Myocyte (in vitro differentiated cells): ENCODE measurements around the gene NOTCH1. TPM values are rescaled to one million over a fixed set of nuclear protein-coding genes. Genes with fewer than 3 reads are reported as not detected.

Experiments used
- DNase-seq: peaks from one replicate; pipeline ENCODE4 v3.0.0-alpha.2; 2012; ENCODE audit warnings: low read depth
- total RNA-seq: library from RNA; depleted of rRNA; stranded (reverse); fragments of >200 nt; gene quantifications from 2 replicates; pipeline ENCODE4 v1.2.3, GENCODE V29; 2014

Gene NOTCH1
- total RNA-seq, 1 donor from 2014 or later: 6.2 TPM

DNA sequence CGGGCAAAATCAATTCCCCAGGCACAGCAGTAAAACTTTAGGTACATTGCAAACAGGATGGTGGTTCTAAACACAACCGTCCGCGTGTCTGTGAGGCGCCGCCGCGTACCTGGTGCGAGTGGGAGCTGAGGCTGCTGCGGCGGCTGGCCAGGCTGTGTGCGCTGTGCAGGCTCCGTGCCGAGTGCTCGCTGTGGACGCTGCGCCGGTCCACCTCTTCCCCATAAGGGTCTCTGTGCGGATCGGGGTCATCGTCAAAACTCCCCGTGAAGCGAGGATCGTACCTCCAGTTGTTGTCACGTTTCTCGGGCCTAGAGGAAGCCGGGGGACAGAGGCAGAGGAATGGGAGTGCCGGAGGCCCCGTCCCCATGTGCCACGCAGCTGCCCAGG lies 79.7 kb downstream of the NOTCH1 start:
- no peak for DNase-seq

DNA sequence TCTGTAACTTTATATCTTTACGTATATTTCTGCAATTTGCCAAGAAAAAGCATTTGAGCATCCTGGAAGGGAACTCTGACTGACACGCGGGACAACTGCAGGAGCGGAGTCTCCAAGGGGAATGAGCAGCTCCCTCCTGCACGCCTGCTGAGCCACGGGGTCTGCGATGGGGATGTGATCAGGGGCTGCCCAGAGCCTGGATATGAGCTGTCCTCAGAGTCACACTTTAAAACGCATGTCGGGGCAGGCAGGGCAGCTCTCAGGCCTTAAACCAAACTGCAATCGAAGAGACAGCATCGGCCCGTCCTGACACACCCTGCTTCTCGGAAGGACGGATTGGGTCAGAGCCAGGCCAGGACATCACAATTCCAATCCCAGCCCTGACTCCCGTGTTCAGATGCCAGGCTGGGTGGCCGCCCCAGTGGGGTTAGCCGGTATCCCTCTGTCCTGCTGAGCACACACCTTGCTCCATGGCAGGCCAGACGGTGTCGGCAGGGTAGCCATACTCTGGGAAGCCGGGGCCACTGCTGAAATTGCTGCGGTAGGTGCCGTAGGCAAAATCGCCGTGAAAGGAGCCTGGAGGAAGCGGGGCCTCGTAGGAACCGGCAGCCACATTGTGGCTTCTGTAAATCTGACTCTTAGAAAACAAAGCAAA lies 80.2 kb downstream of the NOTCH1 start:
- no peak for DNase-seq

DNA sequence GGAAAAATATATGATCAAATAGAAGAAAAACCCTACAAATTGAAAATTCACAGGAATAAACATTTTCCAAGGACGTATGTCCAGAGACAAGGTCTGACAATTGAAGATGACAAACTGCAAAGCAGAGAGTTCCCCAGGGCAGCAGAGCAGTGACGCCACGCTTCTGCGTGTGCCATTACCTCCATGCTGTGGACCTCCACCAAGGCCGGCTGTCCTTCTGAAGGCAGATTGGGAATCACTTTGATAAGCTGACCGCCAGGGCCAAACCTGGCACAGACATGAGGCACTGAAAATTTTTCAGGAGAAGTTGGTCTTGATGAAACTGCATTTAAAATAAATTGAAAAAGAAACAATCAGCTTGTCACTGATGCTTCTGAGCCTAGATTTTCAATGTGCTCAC lies 81.6 kb downstream of the NOTCH1 start:
- no peak for DNase-seq

DNA sequence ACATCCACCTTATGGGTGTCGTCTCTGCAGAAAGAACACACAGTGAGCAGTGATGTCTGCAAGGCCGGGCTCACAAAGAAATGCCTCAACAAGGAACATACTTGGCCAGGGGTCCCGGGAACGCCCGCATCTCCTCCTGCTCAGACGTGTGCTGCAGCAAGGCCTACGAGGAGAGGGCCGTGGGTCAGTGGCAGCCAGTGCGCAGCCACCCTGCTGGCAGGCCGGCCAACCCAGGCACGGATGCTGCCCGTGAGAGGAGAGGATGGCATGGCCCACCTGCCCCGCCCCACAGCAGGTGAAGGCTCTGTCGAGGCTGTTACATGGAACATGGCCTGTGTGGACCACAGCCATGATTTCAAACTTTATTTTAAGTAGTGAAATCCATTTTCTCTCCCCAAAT lies 82.3 kb downstream of the NOTCH1 start:
- no peak for DNase-seq

DNA sequence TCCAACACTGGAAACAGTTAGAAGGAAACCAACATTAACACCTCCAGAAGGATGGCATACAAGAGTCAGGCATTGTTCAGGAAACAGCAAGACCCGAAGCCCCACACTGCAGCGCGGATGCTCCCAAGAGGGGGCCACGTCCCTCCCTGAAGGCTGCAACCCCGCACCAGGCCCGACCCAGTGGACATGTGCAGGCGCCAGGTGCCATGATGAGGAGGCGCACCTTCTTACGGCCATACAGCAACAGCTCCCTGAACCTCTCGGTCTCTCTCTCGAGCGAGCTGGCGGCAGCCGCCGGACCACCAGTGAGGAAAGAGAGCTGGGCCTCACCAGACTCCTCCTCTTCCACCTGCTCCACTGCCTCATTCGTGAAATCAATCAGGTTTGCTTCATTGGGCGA lies 83.2 kb downstream of the NOTCH1 start:
- DNase-seq: no peak

DNA sequence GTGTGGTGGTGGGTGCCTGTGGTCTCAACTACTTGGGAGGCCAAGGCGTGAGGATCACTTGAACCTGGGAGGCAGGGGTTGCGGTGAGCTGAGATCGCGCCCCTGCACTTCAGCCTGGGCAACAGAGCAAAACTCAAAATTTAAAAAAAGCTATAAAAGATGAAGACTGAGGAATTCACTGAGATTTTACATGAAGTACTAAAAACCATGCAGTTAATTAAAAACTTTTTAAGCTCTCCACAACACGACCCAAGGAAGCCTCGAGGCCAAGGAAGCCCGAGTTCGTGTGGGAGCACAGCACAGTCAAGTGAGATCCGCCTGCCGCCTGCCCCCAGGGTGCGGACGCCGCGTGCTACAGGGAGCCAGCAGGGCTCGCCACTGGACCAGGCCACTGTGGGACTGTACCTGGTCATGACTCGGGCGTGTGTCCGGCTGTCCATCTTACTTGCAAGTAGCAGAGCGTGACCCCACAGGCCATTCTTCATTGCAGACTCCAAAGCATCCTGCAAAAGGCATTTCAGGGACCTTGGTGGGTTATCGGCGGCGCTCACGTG lies 85.0 kb downstream of the NOTCH1 start:
- no peak for DNase-seq

DNA sequence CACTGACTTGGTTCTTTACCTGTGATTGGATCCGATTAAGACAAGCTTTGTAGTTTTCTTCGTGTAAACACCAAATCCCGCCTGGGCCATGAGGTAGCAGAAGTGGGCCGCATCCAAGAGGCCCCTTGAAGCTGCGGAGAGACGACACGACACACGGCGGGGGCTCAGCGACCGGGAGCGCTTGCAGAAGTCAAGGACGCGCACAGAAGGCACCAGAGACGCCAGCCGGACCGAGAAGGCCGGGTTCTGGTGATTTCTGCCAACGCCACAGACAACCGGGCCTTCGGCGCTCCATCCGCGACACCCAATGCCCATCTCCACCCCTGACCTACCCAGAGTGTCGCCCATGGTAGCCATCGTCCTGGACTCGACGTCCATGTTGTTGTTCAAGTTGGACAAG lies 86.4 kb downstream of the NOTCH1 start:
- no peak for DNase-seq

DNA sequence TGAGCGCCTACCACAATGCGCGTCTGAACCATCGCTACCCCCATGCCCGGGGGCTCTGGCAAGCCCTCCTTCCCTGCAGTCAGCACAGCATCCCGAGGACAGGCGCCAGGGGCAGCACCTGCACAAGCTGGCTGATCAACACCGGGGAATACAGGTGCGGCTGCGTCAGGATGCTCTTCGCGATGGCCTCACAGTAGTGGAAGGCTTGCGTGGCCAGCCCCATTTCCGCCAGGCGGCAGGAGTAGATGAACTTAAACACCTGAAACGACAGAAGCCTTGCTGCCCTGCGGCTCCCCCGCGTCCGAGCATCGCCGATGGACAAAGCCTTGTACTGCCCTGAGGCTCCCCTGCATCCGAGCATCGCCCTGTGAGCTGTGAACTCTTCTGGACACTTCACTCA lies 88.5 kb downstream of the NOTCH1 start:
- no peak for DNase-seq

DNA sequence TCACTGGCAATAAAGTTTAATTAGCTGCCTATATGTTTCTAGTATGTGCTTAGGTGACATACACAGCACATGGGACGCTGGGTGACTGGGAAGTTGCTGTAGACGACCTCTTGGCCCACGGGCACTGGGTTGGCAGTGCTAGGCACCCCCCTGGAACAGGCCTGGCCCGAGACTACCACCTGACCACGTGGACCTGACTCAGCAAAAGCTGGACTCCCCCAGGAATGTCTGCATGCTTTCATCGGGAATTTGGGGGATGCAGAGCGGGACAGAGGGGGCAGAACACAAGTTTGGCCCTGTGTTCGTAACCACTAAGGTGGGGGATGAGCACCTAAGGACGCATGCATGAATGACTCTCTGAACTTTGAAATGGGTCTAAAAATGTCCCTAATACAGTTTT lies 89.6 kb downstream of the NOTCH1 start:
- no peak for DNase-seq

DNA sequence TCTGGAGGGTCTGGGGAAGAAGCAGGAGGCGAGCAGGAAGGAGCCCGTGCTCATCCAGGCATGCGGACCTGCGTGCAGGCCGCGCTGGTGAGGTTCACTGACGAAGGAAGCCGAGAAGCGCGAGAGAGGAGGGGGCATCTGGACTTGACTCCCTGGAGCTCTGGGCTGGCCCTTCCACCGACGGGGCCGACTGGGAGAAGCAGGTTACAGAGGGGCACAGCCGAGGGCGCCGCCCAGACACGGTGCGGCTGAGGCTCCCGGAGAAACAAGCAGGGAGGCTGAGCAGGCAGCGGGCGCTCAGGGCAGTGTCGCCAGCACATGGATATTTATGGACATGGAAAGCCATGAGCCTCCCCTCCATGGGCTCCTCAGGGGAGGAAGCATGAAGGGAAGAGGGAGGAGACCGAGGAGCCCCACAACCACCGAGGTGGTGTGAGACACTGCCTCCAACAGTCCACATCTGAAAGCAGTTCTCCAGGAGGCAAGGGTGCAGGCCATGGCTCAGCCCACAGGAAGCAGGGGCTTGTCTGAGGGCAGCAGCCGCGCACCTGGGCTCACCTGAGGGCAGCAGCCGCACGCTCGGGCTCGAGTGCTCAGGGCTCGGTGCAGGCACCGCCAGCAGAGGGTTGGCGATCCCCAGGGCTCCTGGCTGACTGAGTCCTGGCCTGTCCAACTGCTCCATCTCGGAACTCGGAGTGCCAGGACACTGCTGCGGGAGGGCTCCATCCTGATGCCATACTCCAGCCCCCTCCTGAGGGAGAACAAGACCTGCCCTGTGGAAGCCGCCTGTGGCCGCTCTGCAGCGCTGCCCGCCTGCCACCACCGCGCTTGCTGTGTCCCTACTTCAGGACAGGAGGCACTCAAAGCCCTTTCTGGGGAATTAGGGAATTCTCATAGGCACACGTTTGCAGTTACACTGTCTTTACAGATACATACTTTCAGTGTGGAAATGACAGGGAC lies 90.5 kb downstream of the NOTCH1 start:
- DNase-seq: no peak

DNA sequence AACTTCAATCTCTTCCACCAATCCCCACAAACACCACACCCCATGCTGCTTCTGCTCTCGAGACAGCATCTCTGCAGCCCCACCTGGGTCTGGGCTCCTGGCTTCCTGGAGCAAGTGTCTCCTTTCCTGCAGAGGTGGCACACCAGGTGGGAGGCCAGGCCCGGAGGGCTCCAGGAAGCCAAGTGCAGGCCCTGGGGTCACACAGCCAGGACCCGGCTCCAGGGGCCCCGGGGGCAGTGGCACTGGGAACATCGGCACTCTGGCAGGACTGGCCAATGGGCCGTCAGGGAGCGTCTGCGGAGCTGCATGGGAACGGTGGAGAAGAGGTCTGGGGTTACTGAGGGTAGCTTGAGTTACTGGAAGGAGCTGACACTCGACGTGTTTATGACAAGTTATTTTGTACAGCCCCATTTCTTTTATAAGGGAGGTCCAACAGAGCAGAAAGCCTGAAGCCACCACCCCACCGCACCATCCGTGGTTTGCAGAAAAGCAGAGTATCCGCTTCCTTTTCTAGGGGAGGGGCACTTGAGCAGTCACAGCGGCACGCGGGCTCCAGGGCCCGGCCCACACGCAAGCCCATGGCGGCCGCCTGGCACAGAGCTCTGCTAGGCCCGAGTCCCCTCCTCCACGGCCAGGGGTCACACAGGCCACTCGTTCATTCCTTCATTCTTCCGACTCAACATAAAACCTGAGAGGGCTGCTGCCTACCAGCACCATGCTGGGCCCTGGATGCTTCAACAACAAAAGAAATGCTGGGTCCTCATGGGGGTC lies 91.6 kb downstream of the NOTCH1 start:
- DNase-seq: no peak

DNA sequence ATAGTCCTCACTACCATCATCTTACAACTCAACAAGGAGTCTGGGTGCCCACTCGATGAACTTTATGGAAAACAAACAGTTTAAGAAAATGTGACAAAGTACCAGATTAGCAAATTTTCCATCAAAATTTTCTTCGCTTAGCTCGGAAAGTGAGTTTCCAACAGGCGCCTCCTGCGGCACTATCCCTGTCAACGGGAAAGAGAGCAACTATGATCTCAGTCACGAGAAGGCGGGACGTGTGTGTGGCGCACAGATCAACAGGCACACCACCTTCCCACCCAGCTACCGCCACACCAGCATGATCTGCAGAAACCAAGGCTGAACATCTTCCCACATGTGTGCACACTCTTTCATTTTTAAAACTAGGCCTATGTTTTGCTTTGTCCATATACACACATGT lies 92.5 kb downstream of the NOTCH1 start:
- DNase-seq: no peak

DNA sequence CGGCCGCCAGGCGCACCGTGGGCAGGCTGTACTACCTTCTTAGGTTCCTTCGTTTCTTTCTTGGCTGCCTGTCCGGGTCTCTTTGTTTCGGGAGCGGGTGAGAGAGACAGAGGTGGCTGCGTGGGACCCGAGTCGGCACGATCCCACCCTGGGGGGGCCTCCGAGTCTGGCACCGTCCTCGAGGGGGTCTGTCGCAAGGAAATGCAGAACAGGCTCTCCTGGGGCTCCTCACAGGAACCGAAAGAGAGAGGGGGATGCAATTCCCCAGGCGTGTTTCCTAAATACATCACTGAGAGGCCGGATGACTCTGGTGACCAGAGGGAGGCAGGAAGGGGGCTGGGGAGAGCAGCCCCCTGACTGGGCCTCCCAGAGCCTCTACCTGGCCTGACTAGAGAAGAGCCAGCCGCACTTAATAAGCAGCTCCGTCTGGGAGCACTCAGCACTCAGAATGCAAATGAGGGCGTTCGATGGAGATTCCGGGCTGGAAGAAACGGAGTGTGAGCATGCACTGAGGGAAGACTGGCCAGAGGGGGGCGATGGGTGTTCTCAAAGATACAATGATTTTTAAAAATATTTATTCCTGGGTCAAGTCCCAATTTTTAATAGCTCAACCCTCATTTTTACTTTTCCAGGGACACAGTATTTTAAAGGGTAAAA lies 94.5 kb downstream of the NOTCH1 start:
- DNase-seq: no peak

DNA sequence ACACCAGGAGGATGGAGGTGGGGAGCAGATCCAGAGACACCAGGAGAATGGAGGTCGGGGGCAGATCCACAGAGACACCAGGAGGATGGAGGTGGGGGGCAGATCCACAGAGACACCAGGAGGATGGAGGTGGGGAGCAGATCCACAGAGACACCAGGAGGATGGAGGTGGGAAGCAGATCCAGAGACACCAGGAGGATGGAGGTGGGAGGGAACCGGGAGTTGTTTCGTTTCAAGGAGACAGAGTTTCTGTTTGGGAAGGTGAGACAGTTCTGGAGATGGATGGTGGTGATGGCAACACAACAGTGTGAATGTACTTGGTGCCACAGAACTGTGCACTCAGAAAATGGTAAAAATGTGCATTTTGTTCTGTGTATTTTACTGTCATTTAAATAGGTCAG lies 97.2 kb downstream of the NOTCH1 start:
- DNase-seq: no peak

DNA sequence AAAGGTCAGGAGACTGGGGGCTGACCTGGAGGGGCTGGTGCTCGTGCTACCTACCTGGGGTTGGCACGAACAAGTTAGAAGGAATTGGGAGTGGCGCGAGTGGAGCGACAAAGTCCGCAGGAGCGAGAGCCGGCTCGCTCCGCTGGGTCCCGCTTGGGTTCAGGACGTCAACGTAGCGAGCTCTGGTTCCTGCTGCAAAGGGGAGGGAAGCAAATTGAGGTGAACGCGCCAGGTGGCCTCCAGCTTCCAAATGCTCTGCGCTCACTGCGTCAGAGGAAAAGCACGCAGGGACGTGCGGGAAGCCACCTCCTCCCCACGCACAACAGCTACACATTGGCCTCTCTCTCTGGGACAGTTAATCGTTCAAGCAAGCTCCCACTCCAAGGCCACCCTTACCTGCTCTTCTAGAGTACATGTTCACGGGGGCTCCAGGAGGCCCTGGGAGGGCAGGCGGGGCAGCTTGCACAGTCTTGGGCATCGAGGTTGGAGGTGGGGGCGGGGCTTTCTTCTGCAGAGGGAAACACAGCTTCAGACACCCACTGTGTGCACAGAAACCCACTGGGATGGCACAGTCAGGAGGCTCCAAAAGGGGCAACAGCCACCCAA lies 98.6 kb downstream of the NOTCH1 start:
- DNase-seq: no peak

DNA sequence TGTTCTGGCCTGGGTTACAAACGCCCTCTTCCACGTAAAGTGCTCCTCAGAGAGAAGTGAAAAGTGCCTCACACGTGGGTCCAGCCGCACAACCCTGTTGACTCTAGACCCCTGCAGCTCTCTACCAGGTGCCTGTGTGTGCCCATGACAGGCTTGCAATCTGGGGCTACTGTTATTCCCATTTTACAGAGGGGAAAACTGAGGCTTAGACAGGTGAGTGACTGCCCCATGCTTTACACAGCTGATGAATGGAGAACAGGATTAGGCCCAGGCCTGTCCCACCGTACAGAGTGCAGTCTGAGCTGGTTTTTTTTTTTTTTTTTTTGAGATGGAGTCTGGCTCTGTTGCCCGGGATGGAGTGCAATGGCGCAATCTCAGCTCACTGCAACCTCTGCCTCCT lies 100.0 kb downstream of the NOTCH1 start:
- no peak for DNase-seq
